ENCODE measurements around the gene RPL29.

RPL29 gene

GRCh38 chr3:51987568-51987967, 8.1 kb downstream of the RPL29 start:
- no peak overlapping the region for H3K4me3 ChIP-seq (ENCODE audit: low read length)
- TF ChIP-seq CTCF (conservative IDR thresholded peaks at IDR 0.05; ENCODE audit: low read depth, low read length): no peak
- DNase-seq (ENCODE audit: low read depth): no peak

GRCh38 chr3:51986010-51986947, 9.4 kb downstream of the RPL29 start:
- no peak for DNase-seq (ENCODE audit: low read depth)
- no peak for TF ChIP-seq CTCF (conservative IDR thresholded peaks at IDR 0.05; ENCODE audit: low read depth, low read length)
- H3K4me3 ChIP-seq (ENCODE audit: low read length): no peak overlapping the region

- no peak overlapping the region for H3K4me3 ChIP-seq (ENCODE audit: low read length)
- TF ChIP-seq CTCF (conservative IDR thresholded peaks at IDR 0.05; ENCODE audit: low read depth, low read length): no peak
- DNase-seq (ENCODE audit: low read depth): no peak
Measured at GRCh38 chr3:51985063-51985462, 10.6 kb downstream of the RPL29 start.

GRCh38 chr3:51984269-51984647, 11.4 kb downstream of the RPL29 start:
- TF ChIP-seq CTCF (conservative IDR thresholded peaks at IDR 0.05; ENCODE audit: low read depth, low read length): no peak
- DNase-seq (ENCODE audit: low read depth): no peak
- H3K4me3 ChIP-seq (ENCODE audit: low read length): peak overlapping the region; percentile 44

GRCh38 chr3:51983578-51984268, 12.0 kb downstream of the RPL29 start:
- no peak for DNase-seq (ENCODE audit: low read depth)
- no peak for TF ChIP-seq CTCF (conservative IDR thresholded peaks at IDR 0.05; ENCODE audit: low read depth, low read length)
- peak overlapping the region; percentile 44 for H3K4me3 ChIP-seq (ENCODE audit: low read length)

- peak within 1 kb of the TSS; percentile 49 for H3K4me3 ChIP-seq (ENCODE audit: low read length)
- peak; percentile 78 for DNase-seq (ENCODE audit: low read depth)
- TF ChIP-seq CTCF (conservative IDR thresholded peaks at IDR 0.05; ENCODE audit: low read depth, low read length): no peak
Measured at GRCh38 chr3:51982838-51983577, 12.7 kb downstream of the RPL29 start, which contains the start of gene ACY1. Gene ACY1 (plus strand): TSS chr3:51983535. CDS start chr3:51984065, 530 bp downstream.
